Small intestine (tissue), 7 donors: ENCODE results near the gene ITPR1. TPM values are rescaled to one million over a fixed set of nuclear protein-coding genes. Genes with fewer than 3 reads are reported as not detected.
A peak's percentile ranks its signal among the peaks of the same experiment; 100 is the strongest.

Experiments
- DNase-seq, 2 donors: peaks; one replicate each; pipeline versions ENCODE4 v3.0.0 to v3.0.0-alpha.2; 2013
- FAIRE-seq: peaks from 2 replicates; lab custom pipeline; 2012; peaks lifted over from hg19 to GRCh38; lab: Jason Lieb, UNC
- H3K27ac ChIP-seq, 3 donors: one replicate each; pipeline ENCODE4 v1.5.1; 2013; ENCODE audit warnings: low read length in 2 of 3, mild to moderate bottlenecking in 2 of 3, control low read depth in 1 of 3, inconsistent platforms in 1 of 3, low read depth in 1 of 3, moderate library complexity in 1 of 3
- H3K27me3 ChIP-seq, 3 donors: one replicate each; pipeline ENCODE4 v1.6.1; 2013; ENCODE audit warnings: low read length in 3 of 3, inconsistent platforms in 1 of 3; ENCODE audit not compliant: control insufficient read depth in 3 of 3, insufficient read depth in 3 of 3
- H3K36me3 ChIP-seq, 3 donors: one replicate each; pipeline ENCODE4 v1.6.1; 2013; ENCODE audit warnings: low read length in 3 of 3, inconsistent platforms in 1 of 3, low read depth in 1 of 3, mild to moderate bottlenecking in 1 of 3, moderate library complexity in 1 of 3; ENCODE audit not compliant: control insufficient read depth in 3 of 3, insufficient read depth in 2 of 3
- H3K4me1 ChIP-seq, 3 donors: one replicate each; pipeline ENCODE4 v1.6.1; 2013; ENCODE audit warnings: low read length in 2 of 3, inconsistent platforms in 1 of 3, low read depth in 1 of 3, mild to moderate bottlenecking in 1 of 3, moderate library complexity in 1 of 3; ENCODE audit not compliant: control insufficient read depth in 3 of 3, insufficient read depth in 2 of 3
- H3K4me3 ChIP-seq, 3 donors: one replicate each; pipeline ENCODE4 v1.5.1; 2013; ENCODE audit warnings: low read length in 3 of 3, control low read depth in 1 of 3, inconsistent platforms in 1 of 3, low read depth in 1 of 3, mild to moderate bottlenecking in 1 of 3, moderate library complexity in 1 of 3
- H3K9me3 ChIP-seq, 2 donors: one replicate each; pipeline ENCODE4 v1.6.1; 2013; ENCODE audit warnings: low read depth in 1 of 2, low read length in 1 of 2; ENCODE audit not compliant: control insufficient read depth in 2 of 2, insufficient read depth in 1 of 2
- WGBS, 3 donors: extraction: QIAGEN DNeasy Blood & Tissue Kit; methylation state at CpG; one replicate each; pipeline ENCODE4 v1.1.7; 2013; 5-methylcytosine and 5-hydroxymethylcytosine counted together
- polyA plus RNA-seq, 4 donors: library from polyadenylated mRNA; stranded (reverse) in 3 of 4; unstranded in 1 of 4; fragments of 200-250 nt in 3 of 4; fragments of 120-200 nt in 1 of 4; gene quantifications; one replicate each; pipeline versions ENCODE4 v1.2.1 to v1.2.3, GENCODE V29; 2013
- donor health status: healthy with polysubstance abuse.
- donor health status: control.
- donor health status: control.
- donor health status: Bipolar disorder and iron deficiency.
- donor health status: healthy.

Gene ITPR1
- polyA plus RNA-seq, 4 donors, result 0.89 to 13.8 (median 5.1) TPM

- Histone ChIP-seq H3K4me1 (no peaks in the 10 kb centered on the region), H3K4me3 (no peak overlapping the region), H3K36me3 (no peaks in the 10 kb centered on the region), H3K27ac (no peak overlapping the region), H3K9me3 (no peaks in the 10 kb centered on the region), H3K27me3 (no peaks in the 10 kb centered on the region)
- WGBS, 3 donors, result 85 to 95% (median 92%) methylated on average over 5 of the region's 5 CpGs
- DNase-seq (no peak), FAIRE-seq (no peak)
Measured at GRCh38 chr3:4837374-4837930, 344.3 kb downstream of the ITPR1 start.

DNA sequence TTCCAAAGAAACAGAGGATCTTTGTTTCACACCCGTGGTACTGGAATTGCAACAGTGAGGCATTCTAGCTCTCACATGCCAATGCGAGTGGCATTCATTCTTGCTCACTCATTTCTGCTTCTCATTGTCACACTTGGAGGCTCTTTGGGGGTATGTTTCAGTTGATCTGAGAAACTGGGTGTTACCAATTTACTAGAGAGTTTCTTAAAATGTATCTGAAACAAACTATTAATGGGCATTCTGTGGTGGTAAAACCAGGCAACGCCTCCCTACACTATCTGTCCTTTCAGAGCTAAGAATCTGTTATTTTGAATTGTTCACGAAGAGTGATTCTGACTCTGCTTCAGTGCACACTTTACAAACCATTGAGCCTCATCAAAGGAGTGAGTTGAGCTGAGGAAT lies 345.5 kb downstream of the ITPR1 start:
- WGBS, 3 donors, result 91 to 94% (median 92%) methylated on average over 4 of the region's 4 CpGs
- Histone ChIP-seq H3K9me3 (no peaks in the 10 kb centered on the region), H3K36me3 (no peaks in the 10 kb centered on the region), H3K4me1 (no peaks in the 10 kb centered on the region), H3K4me3 (no peak overlapping the region), H3K27ac (no peak overlapping the region), H3K27me3 (no peaks in the 10 kb centered on the region)
- FAIRE-seq (no peak), DNase-seq (no peak)

GRCh38 chr3:4839278-4839677 lies 346.1 kb downstream of the ITPR1 start:
- no peak overlapping the region for H3K4me3 ChIP-seq
- no peak for DNase-seq
- 99 to 100% (median 99%) methylated on average over 3 of the region's 3 CpGs for WGBS, 3 donors

GRCh38 chr3:4841225-4841624 lies 348.1 kb downstream of the ITPR1 start:
- DNase-seq (no peak), FAIRE-seq (no peak)
- Histone ChIP-seq H3K27me3 (no peaks in the 10 kb centered on the region), H3K4me3 (no peak overlapping the region), H3K27ac (no peak overlapping the region), H3K9me3 (no peaks in the 10 kb centered on the region), H3K36me3 (no peaks in the 10 kb centered on the region), H3K4me1 (no peaks in the 10 kb centered on the region)
- WGBS, 3 donors, result 84 to 92% (median 87%) methylated on average over 3 of the region's 3 CpGs

More at GRCh38 chr3:4839278-4839677, 346.1 kb downstream of the ITPR1 start:
- H3K9me3 ChIP-seq, result no peaks in the 10 kb centered on the region
- no peaks in the 10 kb centered on the region for H3K4me1 ChIP-seq
- H3K27me3 ChIP-seq, result no peaks in the 10 kb centered on the region
- FAIRE-seq, result no peak
- H3K36me3 ChIP-seq, result no peaks in the 10 kb centered on the region
- no peak overlapping the region for H3K27ac ChIP-seq

- Histone ChIP-seq H3K4me1 (no peaks in the 10 kb centered on the region), H3K9me3 (no peaks in the 10 kb centered on the region), H3K36me3 (no peaks in the 10 kb centered on the region), H3K4me3 (no peak overlapping the region), H3K27me3 (no peaks in the 10 kb centered on the region), H3K27ac (no peak overlapping the region)
- DNase-seq (no peak), FAIRE-seq (no peak)
- WGBS, 3 donors, result 65 to 81% (median 80%) methylated on average over 3 of the region's 3 CpGs
Measured at GRCh38 chr3:4841776-4842440, 348.8 kb downstream of the ITPR1 start.

DNA sequence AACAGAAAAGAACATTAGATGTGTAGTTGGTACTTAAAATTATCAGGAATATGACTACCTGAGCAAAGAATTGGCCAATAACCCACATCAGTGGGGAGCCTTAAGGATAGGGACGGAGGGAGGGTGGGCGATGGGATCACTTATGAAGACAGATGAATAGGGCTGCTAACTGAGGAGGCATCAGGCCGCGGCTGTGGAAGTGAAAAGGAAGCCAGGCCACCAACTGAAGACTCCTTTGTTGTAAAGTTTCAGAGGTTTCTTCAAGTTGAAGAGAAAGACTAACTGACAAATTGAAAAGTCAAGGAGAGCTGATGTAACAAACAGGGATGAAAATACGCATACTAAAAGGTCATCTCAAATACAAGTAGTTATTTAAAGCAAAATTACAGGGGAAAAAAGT lies 350.5 kb downstream of the ITPR1 start:
- no peak overlapping the region for H3K27ac ChIP-seq
- no peaks in the 10 kb centered on the region for H3K27me3 ChIP-seq
- 95 to 99% (median 95%) methylated on average over 5 of the region's 5 CpGs for WGBS, 3 donors
- no peak for DNase-seq
- no peaks in the 10 kb centered on the region for H3K36me3 ChIP-seq
- H3K4me3 ChIP-seq, result no peak overlapping the region
- H3K9me3 ChIP-seq, result no peaks in the 10 kb centered on the region
- peaks cover 0 to 10% (median 4%) of the 10 kb centered on the region in 3 donors for H3K4me1 ChIP-seq
- no peak for FAIRE-seq

- no peaks in the 10 kb centered on the region for H3K36me3 ChIP-seq
- no peaks in the 10 kb centered on the region for H3K27me3 ChIP-seq
- FAIRE-seq, result no peak
- no peaks in the 10 kb centered on the region for H3K9me3 ChIP-seq
- DNase-seq, result peak in 1 of 2 donors; percentile 51
- no peak overlapping the region for H3K27ac ChIP-seq
- 67 to 80% (median 76%) methylated on average over 3 of the region's 3 CpGs for WGBS, 3 donors
- H3K4me1 ChIP-seq, result peaks cover 4 to 19% (median 8%) of the 10 kb centered on the region in 3 donors
- H3K4me3 ChIP-seq, result no peak overlapping the region
Measured at GRCh38 chr3:4845882-4846281, 352.7 kb downstream of the ITPR1 start.

GRCh38 chr3:4846543-4846942 lies 353.4 kb downstream of the ITPR1 start:
- FAIRE-seq (no peak), DNase-seq (no peak)
- no peak overlapping the region for H3K4me3 ChIP-seq
- H3K9me3 ChIP-seq, result no peaks in the 10 kb centered on the region
- no peaks in the 10 kb centered on the region for H3K27me3 ChIP-seq
- peaks cover 4 to 19% (median 8%) of the 10 kb centered on the region in 3 donors for H3K4me1 ChIP-seq
- no peak overlapping the region for H3K27ac ChIP-seq
- 82 to 87% (median 86%) methylated on average over 4 of the region's 4 CpGs for WGBS, 3 donors
- no peaks in the 10 kb centered on the region for H3K36me3 ChIP-seq
